Ectodermal cell (in vitro differentiated cells): ENCODE data around the gene CTAGE8.
"Not testable (repeated sequence)": the region's sequence is repeated elsewhere in the genome, so short reads cannot be mapped to it uniquely, and the experiment has no call there.

Experiments
- H3K27ac ChIP-seq: 2 replicates; pipeline ENCODE4 v1.7.0; 2013; ENCODE audit warnings: mild to moderate bottlenecking, low read depth, low read length; ENCODE audit not compliant: insufficient read depth, poor library complexity, severe bottlenecking
- H3K27me3 ChIP-seq: 2 replicates; pipeline ENCODE4 v1.7.0; 2013; ENCODE audit warnings: mild to moderate bottlenecking, low read length; ENCODE audit not compliant: insufficient read depth, control insufficient read depth, poor library complexity, severe bottlenecking
- H3K36me3 ChIP-seq: one replicate; pipeline ENCODE4 v1.7.0; 2013; ENCODE audit warnings: low read length; ENCODE audit not compliant: control insufficient read depth, insufficient read depth
- H3K4me1 ChIP-seq: one replicate; pipeline ENCODE4 v1.7.0; 2013; ENCODE audit warnings: low read length; ENCODE audit not compliant: control insufficient read depth, insufficient read depth
- H3K4me3 ChIP-seq: 2 replicates; pipeline ENCODE4 v1.7.0; 2013; ENCODE audit warnings: low read depth, low read length, control low read depth; ENCODE audit not compliant: insufficient read depth
- H3K9me3 ChIP-seq: 2 replicates; pipeline ENCODE4 v1.7.0; 2013; ENCODE audit warnings: mild to moderate bottlenecking, low read length, moderate library complexity; ENCODE audit not compliant: control insufficient read depth
- WGBS, 2 experiments: methylation state at CpG; one replicate each; pipeline ENCODE4 v1.1.7; 2013; ENCODE audit warnings: missing lambda C conversion rate in 2 of 2; 5-methylcytosine and 5-hydroxymethylcytosine counted together

The CTAGE8 gene

DNA sequence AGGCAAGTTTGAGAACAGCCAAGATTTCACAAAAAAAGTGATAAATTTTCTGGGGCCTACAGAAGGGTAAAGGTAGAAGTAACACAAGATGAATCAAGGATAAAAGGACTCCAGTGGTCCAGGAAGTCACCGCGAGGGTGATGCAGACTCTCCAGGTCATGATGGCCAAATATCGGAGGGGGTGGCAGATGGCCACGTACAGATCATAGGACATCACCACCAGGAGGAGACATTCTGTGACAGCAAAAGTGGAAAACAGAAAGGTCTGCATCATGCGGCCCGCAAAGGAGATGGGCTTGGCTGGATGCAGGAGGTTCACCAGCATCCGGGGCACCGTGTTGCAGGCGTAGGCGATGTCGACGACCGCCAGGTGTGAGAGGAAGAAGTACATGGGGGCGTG lies 10.0 kb downstream of the CTAGE8 start:
- not testable (repeated sequence) for H3K4me1 ChIP-seq, H3K9me3 ChIP-seq, H3K36me3 ChIP-seq, H3K4me3 ChIP-seq, H3K27me3 ChIP-seq, H3K27ac ChIP-seq
- WGBS, 2 experiments, result no CpG with 5 or more reads among the region's 14 CpGs

DNA sequence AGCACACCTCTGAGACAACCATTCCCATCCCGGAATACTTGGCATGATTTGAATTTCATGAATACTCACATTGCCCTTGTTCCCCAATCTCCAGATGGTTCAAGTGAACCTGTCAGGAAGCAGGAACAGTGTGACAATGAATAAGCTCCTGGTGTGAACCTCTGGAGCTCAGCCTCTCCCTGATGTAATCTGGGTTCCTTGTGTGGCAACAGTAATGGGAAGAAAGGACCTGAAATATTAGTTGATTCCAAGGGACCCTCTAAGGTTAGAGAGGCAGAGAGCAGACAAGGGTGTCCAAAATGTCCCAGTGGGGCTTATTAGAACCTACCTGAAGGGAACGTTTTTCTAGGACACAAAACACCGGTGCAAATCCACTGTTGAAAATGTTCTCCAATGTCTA lies 13.0 kb downstream of the CTAGE8 start:
- no peaks in the 10 kb centered on the region for H3K36me3 ChIP-seq
- no peaks in the 10 kb centered on the region for H3K9me3 ChIP-seq
- no peak overlapping the region for H3K4me3 ChIP-seq
- H3K4me1 ChIP-seq, result no peaks in the 10 kb centered on the region
- H3K27me3 ChIP-seq, result no peaks in the 10 kb centered on the region
- WGBS, 2 experiments, result 88 to 96% methylated on average over 2 to 3 of the region's 3 CpGs
- no peak overlapping the region for H3K27ac ChIP-seq

DNA sequence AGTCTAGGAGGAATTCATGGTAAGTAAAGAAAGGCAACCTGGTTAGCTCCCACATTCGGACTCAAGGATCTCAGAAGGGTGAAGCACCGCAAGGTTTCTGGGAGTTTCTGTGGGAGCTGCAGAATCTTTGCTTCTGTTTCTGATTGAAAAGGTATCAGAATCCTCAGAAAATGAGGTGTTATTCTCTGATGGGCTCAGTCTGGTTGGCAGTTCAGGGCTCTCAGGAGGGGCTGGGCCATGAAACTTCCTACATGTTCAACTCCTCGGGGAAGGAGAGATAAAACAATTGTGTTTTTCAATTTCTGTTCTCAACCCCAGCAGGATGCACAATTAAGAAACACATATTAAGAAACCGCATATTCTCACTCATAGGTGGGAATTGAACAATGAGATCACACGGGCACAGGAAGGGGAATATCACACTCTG lies 13.6 kb downstream of the CTAGE8 start:
- Histone ChIP-seq H3K27me3 (no peaks in the 10 kb centered on the region), H3K9me3 (no peaks in the 10 kb centered on the region), H3K4me3 (no peak overlapping the region), H3K4me1 (no peaks in the 10 kb centered on the region), H3K27ac (no peak overlapping the region), H3K36me3 (no peaks in the 10 kb centered on the region)
- 84 to 92% methylated on average over 5 of the region's 5 CpGs for WGBS, 2 experiments

DNA sequence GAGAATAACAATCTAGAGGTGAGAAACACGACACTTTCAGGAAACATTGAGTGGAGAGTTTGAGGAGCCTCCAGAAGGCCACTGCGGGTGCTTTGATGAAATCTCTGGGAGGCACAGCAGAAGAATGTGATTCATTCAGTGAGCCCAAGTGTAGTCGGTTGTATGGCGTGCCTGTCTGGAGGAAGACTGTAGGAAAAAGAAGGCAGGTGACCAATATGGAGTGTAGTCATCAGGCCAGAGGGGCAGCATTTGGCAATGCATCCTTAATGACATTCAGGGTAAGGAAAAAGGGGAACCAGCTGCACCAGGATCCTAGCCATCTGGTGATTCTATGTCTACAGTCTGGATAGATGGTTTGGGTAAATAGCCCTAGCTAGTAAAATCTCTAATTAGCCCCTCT lies 16.8 kb downstream of the CTAGE8 start:
- H3K27me3 ChIP-seq, H3K9me3 ChIP-seq, H3K4me3 ChIP-seq, H3K27ac ChIP-seq, H3K36me3 ChIP-seq, H3K4me1 ChIP-seq: not testable (repeated sequence)
- no CpG with 5 or more reads among the region's 4 CpGs for WGBS, 2 experiments

DNA sequence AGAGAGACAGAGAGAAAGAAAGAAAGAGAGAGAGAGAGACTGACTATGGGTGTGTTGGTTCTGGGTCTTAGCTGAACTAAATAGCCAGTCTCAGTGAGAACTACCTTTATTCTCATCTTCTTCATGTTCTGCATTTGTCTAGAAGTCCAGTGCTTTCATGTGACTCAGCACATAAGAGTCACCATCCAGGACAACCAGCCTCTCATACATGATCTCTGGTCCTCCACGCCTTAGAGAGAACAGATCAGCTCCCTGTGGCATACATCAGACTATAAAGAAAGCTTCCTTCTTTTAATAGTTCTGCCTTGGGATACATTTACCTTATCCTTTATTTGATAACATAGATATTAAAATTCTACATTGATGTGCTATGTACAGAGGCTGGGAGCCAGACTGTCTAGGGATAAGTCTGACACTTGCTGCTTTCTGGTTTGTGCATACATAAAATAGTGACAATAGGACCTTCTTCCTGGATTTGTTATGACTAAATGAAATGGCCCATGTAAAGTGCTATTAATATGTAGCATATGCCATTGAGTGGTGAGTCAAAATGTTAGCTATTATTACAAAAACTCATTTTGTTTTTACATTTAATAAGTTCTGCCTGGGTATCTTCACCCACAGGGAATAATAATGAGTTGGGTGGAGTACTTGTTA lies 21.3 kb downstream of the CTAGE8 start:
- H3K4me3 ChIP-seq, H3K27ac ChIP-seq, H3K27me3 ChIP-seq, H3K36me3 ChIP-seq, H3K9me3 ChIP-seq, H3K4me1 ChIP-seq: not testable (repeated sequence)
- no CpG with 5 or more reads among the region's 1 CpG for WGBS, 2 experiments

DNA sequence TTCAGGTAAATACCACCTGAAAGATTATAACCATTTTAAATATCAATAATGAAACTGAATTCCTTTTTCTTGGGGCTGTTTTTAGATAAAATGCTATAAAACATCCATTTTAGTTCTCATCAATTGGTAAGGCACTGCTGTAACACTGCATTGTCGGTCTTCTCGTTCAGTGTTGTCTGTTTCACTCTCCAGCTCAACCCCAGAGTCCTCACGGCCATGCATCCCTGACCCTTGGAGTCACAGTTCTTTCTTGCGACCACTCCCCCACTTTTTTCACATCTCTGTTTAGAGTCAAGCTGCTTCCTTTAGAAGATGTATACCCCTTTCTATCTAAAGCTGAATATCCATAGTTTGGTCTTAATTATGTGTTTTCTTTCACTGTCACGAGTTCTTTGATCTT lies 22.1 kb downstream of the CTAGE8 start:
- H3K27ac ChIP-seq, H3K9me3 ChIP-seq, H3K36me3 ChIP-seq, H3K4me3 ChIP-seq, H3K27me3 ChIP-seq, H3K4me1 ChIP-seq: not testable (repeated sequence)
- WGBS, 2 experiments, result no CpG with 5 or more reads among the region's 5 CpGs

DNA sequence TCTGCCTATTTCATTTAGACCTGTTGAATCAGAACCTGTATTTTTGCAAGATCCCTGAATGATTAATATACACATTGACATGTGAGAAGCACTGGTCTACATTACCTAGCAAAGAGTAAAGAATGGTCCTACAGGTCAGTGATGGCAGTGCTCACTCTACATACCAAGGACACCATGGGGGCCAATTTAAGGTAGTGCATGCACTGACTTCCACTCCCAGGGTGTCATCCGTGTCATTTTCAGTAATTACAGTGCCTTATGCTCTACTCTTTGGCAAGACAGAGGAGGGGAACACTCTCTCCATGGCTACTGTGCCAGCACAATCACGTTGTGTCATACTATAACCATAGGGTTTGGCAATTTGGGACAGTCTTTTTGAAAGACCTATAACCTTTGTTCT lies 23.7 kb downstream of the CTAGE8 start:
- no CpG with 5 or more reads among the region's 2 CpGs for WGBS, 2 experiments
- not testable (repeated sequence) for H3K4me1 ChIP-seq, H3K27ac ChIP-seq, H3K27me3 ChIP-seq, H3K36me3 ChIP-seq, H3K9me3 ChIP-seq, H3K4me3 ChIP-seq

DNA sequence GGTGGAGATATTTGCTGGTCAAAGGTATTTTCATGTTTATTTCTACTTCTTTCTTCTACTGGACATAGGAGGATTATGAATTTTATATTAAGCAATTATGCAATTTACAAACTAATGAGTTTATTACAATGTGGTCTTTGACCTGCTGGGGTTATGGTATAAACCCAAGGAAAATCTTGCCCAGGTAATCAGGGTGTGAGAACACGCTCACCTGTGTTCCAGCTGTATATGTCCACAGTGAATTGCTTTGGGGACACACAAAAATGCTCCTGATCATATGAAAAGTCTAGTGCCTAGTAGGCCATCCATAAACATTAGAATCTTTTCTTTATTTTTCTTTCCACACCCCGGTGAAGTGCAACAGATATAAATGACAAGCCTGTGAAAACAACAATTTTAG lies 29.7 kb downstream of the CTAGE8 start, which contains the start of gene OR2A42:
TSS of gene OR2A42 (minus strand) at position 241 of the 400 bp plus-strand sequence. CDS start 6,762 bp downstream, outside the sequence.
- not testable (repeated sequence) for H3K36me3 ChIP-seq, H3K4me1 ChIP-seq, H3K4me3 ChIP-seq, H3K27ac ChIP-seq, H3K9me3 ChIP-seq, H3K27me3 ChIP-seq
- no CpG with 5 or more reads among the region's 2 CpGs for WGBS, 2 experiments

DNA sequence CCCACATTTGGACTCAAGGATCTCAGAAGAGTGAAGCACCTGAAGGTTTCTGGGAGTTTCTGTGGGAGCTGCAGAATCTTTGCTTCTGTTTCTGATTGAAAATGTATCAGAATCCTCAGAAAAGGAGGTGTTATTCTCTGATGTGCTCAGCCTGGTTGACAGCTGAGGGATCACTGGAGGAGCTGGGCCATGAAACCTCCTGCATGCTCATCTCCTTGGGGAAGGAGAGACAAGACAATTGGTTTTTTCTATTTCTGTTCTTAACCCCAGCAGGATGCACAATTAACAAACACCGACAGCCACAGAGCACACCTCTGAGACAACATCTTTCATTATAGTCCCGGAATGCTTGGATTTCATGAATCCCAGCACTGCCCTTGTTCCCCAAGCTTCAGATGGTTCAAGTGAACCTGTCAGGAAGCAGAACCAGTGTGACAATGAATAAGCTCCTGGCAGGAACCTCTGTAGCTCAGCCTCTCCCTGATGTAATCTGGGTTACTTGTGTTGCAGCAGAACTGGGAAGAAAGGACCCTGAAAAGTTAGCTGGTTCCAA lies 30.5 kb downstream of the CTAGE8 start:
- H3K27ac ChIP-seq, result not testable (repeated sequence)

DNA sequence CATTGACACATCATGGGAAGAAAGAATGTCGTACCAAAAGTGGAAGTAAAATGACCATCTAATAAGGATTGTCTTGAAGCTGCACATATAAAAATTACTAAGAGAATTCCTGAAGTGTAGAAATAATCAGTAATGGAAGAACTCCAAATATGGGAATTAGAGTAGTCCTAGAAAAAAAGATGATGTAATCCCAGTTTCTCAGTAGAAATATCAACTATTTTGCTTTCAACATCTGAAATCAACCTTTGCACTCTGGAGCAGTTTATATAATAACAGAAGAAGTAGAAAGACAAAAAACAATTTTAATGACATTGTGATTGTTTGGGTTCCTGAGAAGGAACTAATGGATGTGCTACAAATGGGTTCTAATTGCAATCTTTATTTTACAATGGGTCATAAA lies 36.0 kb downstream of the CTAGE8 start:
- not testable (repeated sequence) for H3K4me1 ChIP-seq, H3K9me3 ChIP-seq, H3K27ac ChIP-seq, H3K36me3 ChIP-seq, H3K4me3 ChIP-seq, H3K27me3 ChIP-seq
- no CpG with 5 or more reads among the region's 1 CpG for WGBS, 2 experiments

More for the DNA sequence above, 30.5 kb downstream of the CTAGE8 start:
- H3K4me1 ChIP-seq, H3K4me3 ChIP-seq, H3K9me3 ChIP-seq, H3K36me3 ChIP-seq, H3K27me3 ChIP-seq: not testable (repeated sequence)
- 43 to 44% methylated on average over 1 of the region's 2 CpGs for WGBS, 2 experiments

DNA sequence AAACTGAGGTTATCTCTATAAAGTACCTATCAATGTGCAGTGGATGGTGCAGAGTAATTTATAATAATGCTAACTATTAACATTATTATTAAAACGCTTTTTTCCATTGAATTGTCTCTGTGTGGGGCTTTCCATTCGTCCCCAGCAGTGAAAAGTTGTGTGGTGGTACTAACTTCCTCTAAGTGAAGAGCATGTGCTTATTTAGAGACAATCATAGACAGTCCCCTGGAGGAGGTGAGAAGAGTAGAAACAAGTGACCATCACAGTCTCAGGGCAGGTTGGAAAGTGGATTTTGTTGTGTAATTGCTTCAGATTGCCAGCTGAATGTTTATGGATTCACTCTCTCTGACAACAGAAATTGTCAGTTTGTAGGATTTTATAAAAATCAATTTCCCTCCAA lies 38.1 kb downstream of the CTAGE8 start:
- WGBS, 2 experiments, result no CpG with 5 or more reads among the region's 2 CpGs
- not testable (repeated sequence) for H3K27ac ChIP-seq, H3K4me3 ChIP-seq, H3K36me3 ChIP-seq, H3K4me1 ChIP-seq, H3K27me3 ChIP-seq, H3K9me3 ChIP-seq
